Mucosa of descending colon (tissue), 3 donors: ENCODE measurements around the gene LARGE1. TPM values are rescaled to one million over a fixed set of nuclear protein-coding genes. Genes with fewer than 3 reads are reported as not detected.
A peak's percentile ranks its signal among the peaks of the same experiment; 100 is the strongest.

ENCODE experiments used
- ATAC-seq: fragments of 200-7000 bp; cut with Tn5 transposase; one replicate; pipeline ENCODE4 v1.9.1; 2020; ENCODE audit warnings: mild to moderate bottlenecking, moderate library complexity
- DNase-seq, 3 donors: peaks; one replicate each; pipeline ENCODE4 v3.0.0-alpha.2; 2020
- H3K36me3 ChIP-seq: fragments of 200-600 bp; one replicate; pipeline ENCODE4 v1.8.0; 2021; ENCODE audit warnings: low read depth, mild to moderate bottlenecking
- H3K4me1 ChIP-seq: fragments of 200-600 bp; one replicate; pipeline ENCODE4 v1.8.0; 2021; ENCODE audit warnings: low read depth, mild to moderate bottlenecking
- H3K4me3 ChIP-seq: fragments of 200-600 bp; one replicate; pipeline ENCODE4 v1.8.0; 2021; ENCODE audit warnings: mild to moderate bottlenecking
- H3K9me3 ChIP-seq: fragments of 200-600 bp; one replicate; pipeline ENCODE4 v1.8.0; 2021; ENCODE audit warnings: mild to moderate bottlenecking
- intact Hi-C, 2 donors: fragments of 100-400 bp; cut with DNase I in 1 of 2; cut with micrococcal nuclease in 1 of 2; formaldehyde crosslinking; loops; one replicate each; pipeline versions ENCODE4 v1.11.0 to v1.11.1; 2022; cut with DNase I, micrococcal nuclease
- total RNA-seq, 3 donors: library from RNA; stranded (reverse); fragmentation: NEBNext Ultra II Directional in 2 of 3; extraction: Animal tissue kit (Norgen Biotek cat#: 25700) in 2 of 3; gene quantifications; one replicate each; pipeline versions ENCODE4 v1.2.1 to v1.2.4, GENCODE V29; 2021 to 2023
- TF ChIP-seq, protein P1 (sequence below): fragments of 200-600 bp; IDR thresholded peaks from one replicate; pipeline ENCODE4 v1.8.0; 2022; ENCODE audit warnings: antibody characterized with exemption, mild to moderate bottlenecking
- donor health status: DM: no; HTN: no; CAD: no; lungs with moderate emphysema.
- donor health status: DM: no; HTN: no; CAD: no.
- donor health status: DM: no; HTN: yes; CAD: no.

Gene LARGE1
- total RNA-seq, 3 donors from 2014 or later, result 29.3 to 93.8 (median 67.7) TPM

DNA sequence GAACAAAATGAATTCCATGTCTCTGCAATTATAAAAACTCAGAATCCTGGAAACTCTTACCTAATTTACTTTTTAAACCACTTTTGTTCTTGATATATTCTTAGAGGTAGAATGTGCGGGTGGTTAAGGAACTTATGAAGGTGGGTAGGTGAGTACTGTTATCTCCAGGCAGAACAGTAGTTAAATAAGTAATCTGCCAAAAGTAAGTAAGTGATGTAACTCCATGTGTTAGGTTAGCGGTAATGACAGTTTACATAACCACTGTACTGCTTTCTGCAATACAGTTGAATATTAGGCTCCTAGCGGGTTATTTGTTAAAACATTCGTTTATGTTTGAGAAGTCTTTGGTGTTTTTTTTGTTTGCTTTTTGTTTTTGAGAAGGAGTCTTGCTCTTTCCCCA is 7.1 kb downstream of the LARGE1 start:
- H3K4me1 ChIP-seq, result no peaks in the 10 kb centered on the region

GRCh38 chr22:33909911-33910310 is 10.4 kb downstream of the LARGE1 start:
- no peak for ATAC-seq
- Histone ChIP-seq H3K36me3 (no peaks in the 10 kb centered on the region), H3K4me3 (no peak overlapping the region), H3K9me3 (no peaks in the 10 kb centered on the region), H3K4me1 (no peaks in the 10 kb centered on the region)
- TF ChIP-seq, protein P1, sequence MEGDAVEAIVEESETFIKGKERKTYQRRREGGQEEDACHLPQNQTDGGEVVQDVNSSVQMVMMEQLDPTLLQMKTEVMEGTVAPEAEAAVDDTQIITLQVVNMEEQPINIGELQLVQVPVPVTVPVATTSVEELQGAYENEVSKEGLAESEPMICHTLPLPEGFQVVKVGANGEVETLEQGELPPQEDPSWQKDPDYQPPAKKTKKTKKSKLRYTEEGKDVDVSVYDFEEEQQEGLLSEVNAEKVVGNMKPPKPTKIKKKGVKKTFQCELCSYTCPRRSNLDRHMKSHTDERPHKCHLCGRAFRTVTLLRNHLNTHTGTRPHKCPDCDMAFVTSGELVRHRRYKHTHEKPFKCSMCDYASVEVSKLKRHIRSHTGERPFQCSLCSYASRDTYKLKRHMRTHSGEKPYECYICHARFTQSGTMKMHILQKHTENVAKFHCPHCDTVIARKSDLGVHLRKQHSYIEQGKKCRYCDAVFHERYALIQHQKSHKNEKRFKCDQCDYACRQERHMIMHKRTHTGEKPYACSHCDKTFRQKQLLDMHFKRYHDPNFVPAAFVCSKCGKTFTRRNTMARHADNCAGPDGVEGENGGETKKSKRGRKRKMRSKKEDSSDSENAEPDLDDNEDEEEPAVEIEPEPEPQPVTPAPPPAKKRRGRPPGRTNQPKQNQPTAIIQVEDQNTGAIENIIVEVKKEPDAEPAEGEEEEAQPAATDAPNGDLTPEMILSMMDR, result no peak
- intact Hi-C loops, result no loop called here
- no peak for DNase-seq

More for the DNA sequence above, 7.1 kb downstream of the LARGE1 start:
- DNase-seq, result no peak
- ATAC-seq, result no peak
- TF ChIP-seq, protein P1, result no peak
- Histone ChIP-seq H3K4me3 (no peak overlapping the region), H3K36me3 (no peaks in the 10 kb centered on the region), H3K9me3 (no peaks in the 10 kb centered on the region)
- intact Hi-C loops, result no loop called here

DNA sequence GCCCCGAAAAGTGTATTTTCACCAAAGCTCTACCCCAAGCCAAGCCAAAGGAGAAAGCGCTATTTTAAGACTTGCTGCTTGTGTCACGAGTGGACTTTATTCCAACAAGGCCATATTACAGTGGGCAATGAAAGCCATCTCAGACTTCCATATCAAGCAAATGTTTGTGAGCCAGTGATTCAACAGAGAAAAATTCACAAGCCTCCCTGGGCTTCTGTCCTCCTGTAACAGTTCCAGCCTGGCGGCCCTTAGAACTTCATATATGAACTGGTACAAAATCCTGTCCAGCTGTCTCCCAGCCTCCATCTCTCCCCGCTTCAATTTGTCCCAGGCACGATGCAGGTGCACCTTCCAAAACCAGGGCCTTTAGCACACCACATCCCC is 11.2 kb downstream of the LARGE1 start:
- no peak for DNase-seq
- Histone ChIP-seq H3K9me3 (no peaks in the 10 kb centered on the region), H3K36me3 (no peaks in the 10 kb centered on the region), H3K4me3 (no peak overlapping the region), H3K4me1 (no peaks in the 10 kb centered on the region)
- no peak for ATAC-seq
- intact Hi-C loops, result no loop called here
- TF ChIP-seq, protein P1, result no peak

- DNase-seq (no peak), ATAC-seq (no peak)
- Histone ChIP-seq H3K9me3 (no peaks in the 10 kb centered on the region), H3K36me3 (no peaks in the 10 kb centered on the region), H3K4me3 (no peak overlapping the region), H3K4me1 (no peaks in the 10 kb centered on the region)
- intact Hi-C loops, result no loop called here
- TF ChIP-seq, protein P1, result no peak
Observed at GRCh38 chr22:33908171-33909074, 11.9 kb downstream of the LARGE1 start.

DNA sequence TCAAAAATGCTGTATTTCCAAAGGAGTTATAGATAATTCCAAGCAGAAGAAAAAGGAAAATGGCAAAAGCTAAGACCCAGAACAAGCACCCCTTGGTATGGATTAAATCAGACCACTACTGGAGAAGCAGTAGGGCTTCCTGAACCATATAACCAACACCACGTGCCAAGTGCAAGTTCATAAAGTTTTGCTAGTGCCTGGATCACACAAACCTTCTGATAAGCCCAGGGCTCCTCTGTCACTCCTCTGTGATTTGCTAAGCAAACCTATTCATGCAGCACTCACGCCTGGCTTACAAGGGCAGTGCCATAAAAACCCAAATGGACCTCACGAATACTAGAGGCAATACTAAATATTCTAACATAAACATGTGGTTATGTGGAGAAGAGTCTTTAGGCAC is 13.3 kb downstream of the LARGE1 start:
- ATAC-seq (peak; percentile 30), DNase-seq (peak in 1 of 3 donors; percentile 21)
- intact Hi-C loops, result no loop called here
- Histone ChIP-seq H3K36me3 (no peaks in the 10 kb centered on the region), H3K9me3 (no peaks in the 10 kb centered on the region), H3K4me1 (no peaks in the 10 kb centered on the region), H3K4me3 (no peak overlapping the region)
- TF ChIP-seq, protein P1, result no peak
